ENCODE results near the gene MITF.

DNA sequence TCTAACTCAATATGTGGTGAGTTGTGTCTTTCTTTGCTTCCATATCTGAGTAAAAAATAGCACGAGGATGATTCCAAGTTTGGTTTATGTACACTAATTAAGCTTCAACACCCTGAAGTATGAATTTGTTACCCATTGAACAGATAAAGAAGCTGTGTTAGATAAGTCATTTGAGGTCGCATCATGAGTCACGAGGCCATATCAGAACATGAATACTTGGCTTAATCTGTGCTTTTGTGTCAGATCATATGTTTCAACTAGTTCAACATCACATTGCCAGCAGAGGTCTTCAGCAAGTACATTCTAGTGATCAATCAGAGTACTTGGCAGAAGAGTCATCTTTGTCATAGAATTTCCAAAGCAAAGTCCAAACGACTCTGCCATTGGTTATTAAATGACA lies 26.3 kb upstream of the MITF start:
- TF ChIP-seq CTCF (IDR thresholded peaks at IDR 0.05) (no peak), POLR2A (IDR thresholded peaks at IDR 0.05) (no peak)

All from right lobe of liver (tissue), 4 donors.